Calu3 (cell line): Measurements from ENCODE around the gene CALHM3. TPM values are rescaled to one million over a fixed set of nuclear protein-coding genes. Genes with fewer than 3 reads are reported as not detected.

Source experiments
- BruUV-seq: library from RNA; stranded (reverse); fragments of 400-500 nt; replicated peaks from 2 replicates; lab custom pipeline; 2021; lab: Mats Ljungman, UMichigan
- CTCF ChIA-PET: fragments of 300-600 bp; sonication (Branson Sonifier 250); formaldehyde crosslinking; loops from one replicate; lab custom pipeline; 2022; ENCODE audit warnings: antibody characterized with exemption; lab: Charles Lee
- DNase-seq: peaks from one replicate; pipeline ENCODE4 v3.0.0; 2022
- H3K27ac Mint-ChIP-seq: one replicate; pipeline ENCODE4 v1.8.0; 2022; ENCODE audit warnings: mixed read lengths; ENCODE audit not compliant: unreplicated experiment
- H3K27me3 Mint-ChIP-seq: one replicate; pipeline ENCODE4 v1.8.0; 2022; ENCODE audit warnings: mixed read lengths; ENCODE audit not compliant: unreplicated experiment
- H3K36me3 Mint-ChIP-seq: one replicate; pipeline ENCODE4 v1.8.0; 2022; ENCODE audit warnings: mild to moderate bottlenecking, moderate library complexity, mixed read lengths; ENCODE audit not compliant: insufficient read depth, unreplicated experiment
- H3K4me1 Mint-ChIP-seq: one replicate; pipeline ENCODE4 v1.8.0; 2022; ENCODE audit warnings: mild to moderate bottlenecking, low read depth, mixed read lengths; ENCODE audit not compliant: unreplicated experiment
- H3K4me3 Mint-ChIP-seq: one replicate; pipeline ENCODE4 v1.8.0; 2022; ENCODE audit warnings: mild to moderate bottlenecking, low read depth, moderate library complexity, mixed read lengths; ENCODE audit not compliant: unreplicated experiment
- H3K9me3 Mint-ChIP-seq: one replicate; pipeline ENCODE4 v1.8.0; 2022; ENCODE audit warnings: low read depth, mixed read lengths; ENCODE audit not compliant: unreplicated experiment
- CTCF ChIP-seq: fragments of 200-600 bp; IDR thresholded peaks from one replicate; pipeline ENCODE4 v1.8.0; 2022; ENCODE audit warnings: antibody characterized with exemption; ENCODE audit not compliant: unreplicated experiment
- intact Hi-C: fragments of 100-400 bp; cut with micrococcal nuclease; formaldehyde crosslinking; loops from one replicate; pipeline ENCODE4 v1.10.0; 2022; ENCODE audit not compliant: unreplicated experiment
- total RNA-seq: library from RNA; stranded (reverse); gene quantifications from 2 replicates; pipeline ENCODE4 v1.2.3, GENCODE V29; 2022

CALHM3 gene
- total RNA-seq, 1 experiment from 2014 or later: not detected

GRCh38 chr10:103478671-103479070 lies 369 bp downstream of the CALHM3 start:
- no peak overlapping the region for H3K4me3 Mint-ChIP-seq
- intact Hi-C loops: no loop called here
- no peaks in the 10 kb centered on the region for H3K36me3 Mint-ChIP-seq
- no TSS peak for BruUV-seq
- CTCF ChIA-PET: no interaction called here
- no peak overlapping the region for H3K27ac Mint-ChIP-seq
- TF ChIP-seq CTCF: no peak
- no peak for DNase-seq
- no peaks in the 10 kb centered on the region for H3K27me3 Mint-ChIP-seq
- H3K4me1 Mint-ChIP-seq: peaks cover 10% of the 10 kb centered on the region
- no peaks in the 10 kb centered on the region for H3K9me3 Mint-ChIP-seq

- no peak for DNase-seq
- peaks cover 10% of the 10 kb centered on the region for H3K4me1 Mint-ChIP-seq
- no peak for TF ChIP-seq CTCF
- CTCF ChIA-PET: no interaction called here
- intact Hi-C loops: no loop called here
- H3K27ac Mint-ChIP-seq: no peak overlapping the region
- H3K4me3 Mint-ChIP-seq: no peak overlapping the region
- H3K9me3 Mint-ChIP-seq: no peaks in the 10 kb centered on the region
- no peaks in the 10 kb centered on the region for H3K36me3 Mint-ChIP-seq
- no peaks in the 10 kb centered on the region for H3K27me3 Mint-ChIP-seq
- no TSS peak for BruUV-seq
Observed at GRCh38 chr10:103476046-103476768, 2.8 kb downstream of the CALHM3 start.

- CTCF ChIA-PET: no interaction called here
- Mint-ChIP-seq H3K27ac (no peak overlapping the region), H3K27me3 (peaks cover 6% of the 10 kb centered on the region), H3K36me3 (no peaks in the 10 kb centered on the region), H3K4me1 (peaks cover 10% of the 10 kb centered on the region), H3K4me3 (no peak overlapping the region), H3K9me3 (no peaks in the 10 kb centered on the region)
- no peak for DNase-seq
- intact Hi-C loops: no loop called here
- BruUV-seq: no TSS peak
- no peak for TF ChIP-seq CTCF
Observed at GRCh38 chr10:103475437-103475836, 3.6 kb downstream of the CALHM3 start.

GRCh38 chr10:103474077-103474476 lies 5.0 kb downstream of the CALHM3 start:
- H3K4me3 Mint-ChIP-seq: no peak overlapping the region
- no peaks in the 10 kb centered on the region for H3K36me3 Mint-ChIP-seq
- intact Hi-C loops: no loop called here
- H3K4me1 Mint-ChIP-seq: peaks cover 2% of the 10 kb centered on the region
- DNase-seq: no peak
- no peak overlapping the region for H3K27ac Mint-ChIP-seq
- peaks cover 20% of the 10 kb centered on the region for H3K27me3 Mint-ChIP-seq
- no peaks in the 10 kb centered on the region for H3K9me3 Mint-ChIP-seq
- BruUV-seq: no TSS peak
- no peak for TF ChIP-seq CTCF
- CTCF ChIA-PET: no interaction called here
